PC-3 (cell line): ENCODE measurements around the gene SMPD4. TPM values are rescaled to one million over a fixed set of nuclear protein-coding genes. Genes with fewer than 3 reads are reported as not detected.
"Not testable (repeated sequence)": the region's sequence is repeated elsewhere in the genome, so short reads cannot be mapped to it uniquely, and the experiment has no call there.

Source experiments
- ATAC-seq: fragments of 200-7000 bp; cut with Tn5 transposase; 2 replicates; pipeline ENCODE4 v1.9.1; 2020; ENCODE audit warnings: mild to moderate bottlenecking, moderate library complexity
- BruUV-seq: library from RNA; stranded (reverse); fragments of 400-500 nt; replicated peaks from 2 replicates; lab custom pipeline; 2021; lab: Mats Ljungman, UMichigan
- CTCF ChIA-PET: fragments of 300-600 bp; sonication (Branson Sonifier 250); formaldehyde crosslinking; loops from one replicate; lab custom pipeline; 2022; ENCODE audit warnings: antibody characterized with exemption; lab: Charles Lee
- POLR2A ChIA-PET: fragments of 300-600 bp; sonication (Branson Sonifier 250); formaldehyde crosslinking; loops from one replicate; lab custom pipeline; 2022; ENCODE audit warnings: antibody characterized with exemption; ENCODE audit not compliant: unreplicated experiment; lab: Charles Lee
- DNase-seq: peaks from one replicate; pipeline ENCODE4 v3.0.0-alpha.2; 2015
- H2AFZ ChIP-seq: fragments of 300-600 bp; sonication (generic); 2 replicates; pipeline ENCODE4 v1.6.0; 2016; ENCODE audit warnings: antibody characterized with exemption, low read length
- H3F3A ChIP-seq: fragments of 300-600 bp; sonication (generic); one replicate; pipeline ENCODE4 v1.6.0; 2017; ENCODE audit warnings: antibody characterized with exemption, low read length, control low read depth, mild to moderate bottlenecking; ENCODE audit not compliant: unreplicated experiment
- H3K27ac ChIP-seq: fragments of 300-600 bp; sonication (generic); 2 replicates; pipeline ENCODE4 v1.5.1; 2016; ENCODE audit warnings: mild to moderate bottlenecking, low read length
- H3K27me3 ChIP-seq: fragments of 300-600 bp; sonication (generic); 2 replicates; pipeline ENCODE4 v1.6.1; 2016; ENCODE audit warnings: low read length, mixed read lengths
- H3K36me3 ChIP-seq: fragments of 300-600 bp; sonication (generic); 2 replicates; pipeline ENCODE4 v1.6.1; 2016; ENCODE audit warnings: low read depth, mixed run types, low read length, mixed read lengths
- H3K4me1 ChIP-seq: fragments of 300-600 bp; sonication (generic); 2 replicates; pipeline ENCODE4 v1.5.1; 2016; ENCODE audit warnings: low read length; ENCODE audit not compliant: insufficient read depth
- H3K4me2 ChIP-seq: fragments of 300-600 bp; sonication (generic); 2 replicates; pipeline ENCODE4 v1.6.0; 2016; ENCODE audit warnings: low read length
- H3K4me3 ChIP-seq: fragments of 300-600 bp; sonication (generic); 2 replicates; pipeline ENCODE4 v1.5.1; 2016; ENCODE audit warnings: mild to moderate bottlenecking, low read length, mixed read lengths
- H3K79me2 ChIP-seq: fragments of 300-600 bp; sonication (generic); 2 replicates; pipeline ENCODE4 v1.6.1; 2017; ENCODE audit warnings: low read length, mixed read lengths
- H3K9ac ChIP-seq: fragments of 300-600 bp; sonication (generic); 2 replicates; pipeline ENCODE4 v1.6.0; 2016; ENCODE audit warnings: mild to moderate bottlenecking, low read length
- H3K9me2 ChIP-seq: fragments of 300-600 bp; sonication (generic); replicated peaks from 2 replicates; pipeline ENCODE4 v1.6.1; 2016; ENCODE audit warnings: mixed run types, low read length, mixed read lengths
- H3K9me3 ChIP-seq: fragments of 300-600 bp; sonication (generic); 2 replicates; pipeline ENCODE4 v1.6.1; 2016; ENCODE audit warnings: low read length, mixed read lengths
- H4K20me1 ChIP-seq: fragments of 300-600 bp; sonication (generic); 2 replicates; pipeline ENCODE4 v1.6.1; 2016; ENCODE audit warnings: low read length, mixed read lengths
- intact Hi-C: fragments of 100-400 bp; cut with micrococcal nuclease; formaldehyde crosslinking; loops from 2 replicates; pipeline ENCODE4 v1.9.0; 2023
- total RNA-seq: library from RNA; depleted of rRNA; stranded (reverse); fragments of >200 nt; gene quantifications from 2 replicates; pipeline ENCODE4 v1.2.3, GENCODE V29; 2014
- TF ChIP-seq, protein P1 (sequence below): fragments of 300-600 bp; sonication (generic); conservative IDR thresholded peaks from 2 replicates; pipeline ENCODE4 v1.5.1; 2017; ENCODE audit warnings: antibody characterized with exemption, low read depth, mild to moderate bottlenecking, low read length

SMPD4 gene
- total RNA-seq, 1 experiment from 2014 or later, result 64.4 TPM

- not testable (repeated sequence) for H4K20me1 ChIP-seq, BruUV-seq, H3K9me3 ChIP-seq, H3K9me2 ChIP-seq, H3K27me3 ChIP-seq, H3F3A ChIP-seq, H3K36me3 ChIP-seq
- intact Hi-C loops, result loop anchor here (1.0 kb wide), 2 partner anchors 59 to 150 kb away; no protein-coding TSS in a partner anchor
- TF ChIP-seq, protein P1, sequence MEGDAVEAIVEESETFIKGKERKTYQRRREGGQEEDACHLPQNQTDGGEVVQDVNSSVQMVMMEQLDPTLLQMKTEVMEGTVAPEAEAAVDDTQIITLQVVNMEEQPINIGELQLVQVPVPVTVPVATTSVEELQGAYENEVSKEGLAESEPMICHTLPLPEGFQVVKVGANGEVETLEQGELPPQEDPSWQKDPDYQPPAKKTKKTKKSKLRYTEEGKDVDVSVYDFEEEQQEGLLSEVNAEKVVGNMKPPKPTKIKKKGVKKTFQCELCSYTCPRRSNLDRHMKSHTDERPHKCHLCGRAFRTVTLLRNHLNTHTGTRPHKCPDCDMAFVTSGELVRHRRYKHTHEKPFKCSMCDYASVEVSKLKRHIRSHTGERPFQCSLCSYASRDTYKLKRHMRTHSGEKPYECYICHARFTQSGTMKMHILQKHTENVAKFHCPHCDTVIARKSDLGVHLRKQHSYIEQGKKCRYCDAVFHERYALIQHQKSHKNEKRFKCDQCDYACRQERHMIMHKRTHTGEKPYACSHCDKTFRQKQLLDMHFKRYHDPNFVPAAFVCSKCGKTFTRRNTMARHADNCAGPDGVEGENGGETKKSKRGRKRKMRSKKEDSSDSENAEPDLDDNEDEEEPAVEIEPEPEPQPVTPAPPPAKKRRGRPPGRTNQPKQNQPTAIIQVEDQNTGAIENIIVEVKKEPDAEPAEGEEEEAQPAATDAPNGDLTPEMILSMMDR, result peak; percentile 56
- Histone ChIP-seq H3K9ac (peak within 1 kb of the TSS; percentile 95), H3K27ac (peak within 1 kb of the TSS; percentile 69), H2AFZ (peak within 1 kb of the TSS; percentile 93), H3K4me1 (peaks cover 13% of the 10 kb centered on the region), H3K79me2 (peaks cover 70% of the 10 kb centered on the region), H3K4me2 (peak within 1 kb of the TSS; percentile 93), H3K4me3 (peak within 1 kb of the TSS; percentile 95)
- peak; percentile 89 for DNase-seq
- ChIA-PET CTCF (interaction anchor here (0.6 to 0.8 kb wide), 2 partner anchors 135 to 160 kb away, joined by 4 to 5 read pairs; a partner anchor contains a TSS), POLR2A (interaction anchor here (0.5 to 0.7 kb wide), 3 partner anchors 59 to 910 kb away, joined by 3 to 6 read pairs (median 5); no protein-coding TSS in a partner anchor)
- peak; percentile 79 for ATAC-seq
Measured at GRCh38 chr2:130181880-130182682, 679 bp upstream of the SMPD4 start, which contains the start of gene MZT2B. Gene MZT2B, plus strand, starts transcription at chr2:130182262. Its CDS starts 21 bp downstream, at chr2:130182283.

GRCh38 chr2:130180404-130181324 lies 738 bp downstream of the SMPD4 start:
- not testable (repeated sequence) for H3K36me3 ChIP-seq

DNA sequence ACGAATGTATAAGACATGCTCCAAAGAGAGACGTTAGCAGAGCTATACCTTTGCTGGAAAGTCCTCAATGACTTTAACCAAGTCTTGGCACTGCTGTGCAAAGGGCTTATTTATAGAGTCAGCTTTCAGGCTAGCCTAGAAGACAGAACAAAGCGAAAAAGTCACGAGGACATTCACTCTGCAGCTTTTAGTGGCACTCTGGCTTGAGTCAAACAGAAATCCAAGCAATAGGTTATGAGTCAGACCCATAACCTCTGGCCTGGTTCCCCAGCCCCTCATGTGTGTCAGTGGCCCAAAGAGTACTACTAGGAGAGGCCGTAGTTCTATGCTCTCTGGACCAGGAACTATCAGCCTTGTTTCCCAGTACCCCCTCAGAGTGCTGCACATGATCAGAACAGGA lies 6.5 kb downstream of the SMPD4 start:
- CTCF ChIA-PET, H3F3A ChIP-seq: not testable (repeated sequence)
- peaks cover 42% of the 10 kb centered on the region for H3K79me2 ChIP-seq

More at GRCh38 chr2:130180404-130181324, 738 bp downstream of the SMPD4 start:
- Histone ChIP-seq H3K4me3 (peak overlapping the region; percentile 95), H3K4me2 (peak overlapping the region; percentile 93), H2AFZ (peak overlapping the region; percentile 93), H3K79me2 (peaks cover 81% of the 10 kb centered on the region), H3K9ac (peak overlapping the region; percentile 95), H3K27ac (peak overlapping the region; percentile 69), H3K4me1 (peaks cover 13% of the 10 kb centered on the region)
- H3F3A ChIP-seq, H4K20me1 ChIP-seq, H3K27me3 ChIP-seq, ATAC-seq, H3K9me2 ChIP-seq, H3K9me3 ChIP-seq: not testable (repeated sequence)
- POLR2A ChIA-PET, result interaction anchor here (0.7 kb wide), 1 partner anchor 156 kb away, joined by 5 read pairs; no protein-coding TSS in a partner anchor
- DNase-seq, result peak; percentile 15
- intact Hi-C loops, result loop anchor here (1.0 kb wide), 1 partner anchor 61 kb away; no protein-coding TSS in a partner anchor
- CTCF ChIA-PET, result interaction anchor here (0.6 to 0.8 kb wide), 3 partner anchors 23 to 161 kb away, joined by 3 to 5 read pairs (median 4); a partner anchor contains a TSS
- TSS peak; percentile 64 for BruUV-seq

More for the DNA sequence above, 6.5 kb downstream of the SMPD4 start:
- H3K36me3 ChIP-seq, DNase-seq, H3K4me1 ChIP-seq, BruUV-seq, H3K4me2 ChIP-seq, H3K4me3 ChIP-seq, H4K20me1 ChIP-seq, H3K27me3 ChIP-seq, POLR2A ChIA-PET, H3K9ac ChIP-seq, H3K9me2 ChIP-seq, H2AFZ ChIP-seq, H3K9me3 ChIP-seq, intact Hi-C loops, H3K27ac ChIP-seq, ATAC-seq: not testable (repeated sequence)
